CD4-positive, alpha-beta T cell (primary cell): ENCODE results near the gene SELENOV. TPM values are rescaled to one million over a fixed set of nuclear protein-coding genes. Genes with fewer than 3 reads are reported as not detected.

ENCODE experiments used
- ATAC-seq: fragments of 200-7000 bp; cut with Tn5 transposase; one replicate; pipeline ENCODE4 v1.10.0; 2022; ENCODE audit warnings: mild to moderate bottlenecking; ENCODE audit not compliant: poor library complexity
- CTCF ChIA-PET: fragments of 350-600 bp; sonication (Branson Sonifier 250); formaldehyde crosslinking; loops from one replicate; lab custom pipeline; 2021; ENCODE audit warnings: antibody characterized with exemption, inconsistent platforms; lab: Charles Lee
- POLR2A ChIA-PET: fragments of 350-600 bp; sonication (Branson Sonifier 250); formaldehyde crosslinking; loops from one replicate; lab custom pipeline; 2021; ENCODE audit warnings: antibody characterized with exemption, inconsistent platforms; lab: Charles Lee
- DNase-seq, 14 experiments: peaks; one replicate each; pipeline ENCODE4 v3.0.0-alpha.2; 2013 to 2020; ENCODE audit warnings: mixed read lengths in 2 of 14
- H3K27ac ChIP-seq, 2 donors: one replicate each; pipeline versions ENCODE4 v1.5.1 to v1.7.0; 2013; ENCODE audit warnings: low read length in 2 of 2, low read depth in 1 of 2, mild to moderate bottlenecking in 1 of 2
- H3K27me3 ChIP-seq, 2 experiments: 1 replicate in 1 of 2; 2 replicates in 1 of 2; pipeline versions ENCODE4 v1.6.1 to v1.7.0; 2013; ENCODE audit warnings: low read length in 2 of 2, control low read depth in 1 of 2, mild to moderate bottlenecking in 1 of 2, moderate library complexity in 1 of 2; ENCODE audit not compliant: insufficient read depth in 2 of 2, control insufficient read depth in 1 of 2
- H3K36me3 ChIP-seq: one replicate; pipeline ENCODE4 v1.6.1; 2013; ENCODE audit warnings: low read length, control low read depth; ENCODE audit not compliant: insufficient read depth
- H3K4me1 ChIP-seq: one replicate; pipeline ENCODE4 v1.6.1; 2013; ENCODE audit warnings: low read length, control low read depth; ENCODE audit not compliant: insufficient read depth
- H3K4me3 ChIP-seq: one replicate; pipeline ENCODE4 v1.5.1; 2013; ENCODE audit warnings: mild to moderate bottlenecking, low read length, moderate library complexity
- H3K9me3 ChIP-seq, 2 experiments: 1 replicate in 1 of 2; 2 replicates in 1 of 2; pipeline versions ENCODE4 v1.6.1 to v1.7.0; 2013; ENCODE audit warnings: low read length in 2 of 2, mild to moderate bottlenecking in 2 of 2, control low read depth in 1 of 2, moderate library complexity in 1 of 2; ENCODE audit not compliant: control insufficient read depth in 1 of 2, insufficient read depth in 1 of 2
- H3K27ac Mint-ChIP-seq: one replicate; pipeline ENCODE4 v1.8.0; 2020; ENCODE audit warnings: mixed read lengths
- H3K27me3 Mint-ChIP-seq: one replicate; pipeline ENCODE4 v1.8.0; 2021; ENCODE audit warnings: mixed read lengths
- H3K36me3 Mint-ChIP-seq: one replicate; pipeline ENCODE4 v1.8.0; 2021; ENCODE audit warnings: low read depth, mixed read lengths
- H3K4me1 Mint-ChIP-seq: one replicate; pipeline ENCODE4 v1.8.0; 2021; ENCODE audit warnings: low read depth, mixed read lengths
- H3K4me3 Mint-ChIP-seq: one replicate; pipeline ENCODE4 v1.8.0; 2020; ENCODE audit warnings: mild to moderate bottlenecking, mixed read lengths
- H3K9me3 Mint-ChIP-seq: one replicate; pipeline ENCODE4 v1.8.0; 2020; ENCODE audit warnings: mixed read lengths
- CTCF ChIP-seq: fragments of 200-600 bp; IDR thresholded peaks from one replicate; pipeline ENCODE4 v1.8.0; 2022; ENCODE audit warnings: antibody characterized with exemption, mild to moderate bottlenecking
- intact Hi-C, 2 experiments: fragments of 100-400 bp; cut with DNase I in 1 of 2; cut with micrococcal nuclease in 1 of 2; formaldehyde crosslinking; loops; one replicate each; pipeline versions ENCODE4 v1.15.1 to v1.9.0; 2023 to 2025; cut with DNase I, micrococcal nuclease
- total RNA-seq, 174 experiments: library from RNA in 2 of 174; stranded (reverse) in 2 of 174; gene quantifications; one replicate each; pipeline ENCODE4 v1.2.3 and lab custom pipeline; 2021 to 2026

SELENOV gene
- total RNA-seq, 2 experiments from 2014 or later = not detected

GRCh38 chr19:39469036-39469435 lies 45.9 kb upstream of the SELENOV start:
- H3K27ac Mint-ChIP-seq = peak overlapping the region; percentile 36
- H3K9me3 Mint-ChIP-seq = no peaks in the 10 kb centered on the region
- no peak for DNase-seq
- H3K27ac ChIP-seq = no peak overlapping the region
- H3K4me3 Mint-ChIP-seq = no peak overlapping the region
- H3K36me3 ChIP-seq = peaks cover 100% of the 10 kb centered on the region
- no peak for TF ChIP-seq CTCF
- H3K4me1 ChIP-seq = no peaks in the 10 kb centered on the region
- POLR2A ChIA-PET = no interaction called here
- no peak overlapping the region for H3K4me3 ChIP-seq
- no peaks in the 10 kb centered on the region for H3K27me3 Mint-ChIP-seq
- CTCF ChIA-PET = no interaction called here
- H3K36me3 Mint-ChIP-seq = peaks cover 87% of the 10 kb centered on the region
- intact Hi-C loops = no loop called here
- no peaks in the 10 kb centered on the region for H3K27me3 ChIP-seq
- no peaks in the 10 kb centered on the region for H3K9me3 ChIP-seq
- ATAC-seq = no peak
- H3K4me1 Mint-ChIP-seq = no peaks in the 10 kb centered on the region

GRCh38 chr19:39469567-39469966 lies 45.4 kb upstream of the SELENOV start:
- Histone ChIP-seq H3K4me1 (no peaks in the 10 kb centered on the region), H3K9me3 (no peaks in the 10 kb centered on the region), H3K27ac (no peak overlapping the region), H3K36me3 (peaks cover 99% of the 10 kb centered on the region), H3K4me3 (no peak overlapping the region), H3K27me3 (no peaks in the 10 kb centered on the region)
- Mint-ChIP-seq H3K27ac (peak overlapping the region; percentile 36), H3K9me3 (no peaks in the 10 kb centered on the region), H3K4me1 (no peaks in the 10 kb centered on the region), H3K4me3 (no peak overlapping the region), H3K36me3 (peaks cover 89% of the 10 kb centered on the region), H3K27me3 (no peaks in the 10 kb centered on the region)
- TF ChIP-seq CTCF = no peak
- intact Hi-C loops = no loop called here
- ATAC-seq (no peak), DNase-seq (no peak)
- ChIA-PET POLR2A (no interaction called here), CTCF (no interaction called here)

- no peak overlapping the region for H3K4me3 ChIP-seq
- ChIA-PET CTCF (no interaction called here), POLR2A (interaction anchor here (1.3 kb wide), 1 partner anchor 35 kb away, joined by 3 read pairs; the partner anchor contains the start of gene RPS16)
- Mint-ChIP-seq H3K27me3 (no peaks in the 10 kb centered on the region), H3K4me3 (no peak overlapping the region), H3K27ac (no peak overlapping the region), H3K4me1 (no peaks in the 10 kb centered on the region), H3K36me3 (peaks cover 89% of the 10 kb centered on the region), H3K9me3 (no peaks in the 10 kb centered on the region)
- H3K27ac ChIP-seq = no peak overlapping the region
- intact Hi-C loops = no loop called here
- DNase-seq = no peak
- ATAC-seq = no peak
- no peaks in the 10 kb centered on the region for H3K9me3 ChIP-seq
- H3K4me1 ChIP-seq = no peaks in the 10 kb centered on the region
- peaks cover 95% of the 10 kb centered on the region for H3K36me3 ChIP-seq
- no peaks in the 10 kb centered on the region for H3K27me3 ChIP-seq
- TF ChIP-seq CTCF = no peak
Observed at GRCh38 chr19:39470724-39471339, 44.1 kb upstream of the SELENOV start.
